LNCaP clone FGC (cell line): Measurements from ENCODE around the gene C1orf226.

Source experiments
- DNase-seq: peaks from one replicate; pipeline ENCODE4 v3.0.0-alpha.2; 2011; ENCODE audit warnings: low read depth
- H3K4me3 ChIP-seq: 2 replicates; pipeline ENCODE4 v1.5.1; 2011; ENCODE audit warnings: mild to moderate bottlenecking, low read depth, low read length, control low read depth
- CTCF ChIP-seq: IDR thresholded peaks from 2 replicates; pipeline ENCODE4 v1.5.1; 2012; ENCODE audit warnings: mild to moderate bottlenecking; ENCODE audit not compliant: control insufficient read depth, insufficient read depth; ENCODE audit errors: extremely low read depth

The C1orf226 gene

DNA sequence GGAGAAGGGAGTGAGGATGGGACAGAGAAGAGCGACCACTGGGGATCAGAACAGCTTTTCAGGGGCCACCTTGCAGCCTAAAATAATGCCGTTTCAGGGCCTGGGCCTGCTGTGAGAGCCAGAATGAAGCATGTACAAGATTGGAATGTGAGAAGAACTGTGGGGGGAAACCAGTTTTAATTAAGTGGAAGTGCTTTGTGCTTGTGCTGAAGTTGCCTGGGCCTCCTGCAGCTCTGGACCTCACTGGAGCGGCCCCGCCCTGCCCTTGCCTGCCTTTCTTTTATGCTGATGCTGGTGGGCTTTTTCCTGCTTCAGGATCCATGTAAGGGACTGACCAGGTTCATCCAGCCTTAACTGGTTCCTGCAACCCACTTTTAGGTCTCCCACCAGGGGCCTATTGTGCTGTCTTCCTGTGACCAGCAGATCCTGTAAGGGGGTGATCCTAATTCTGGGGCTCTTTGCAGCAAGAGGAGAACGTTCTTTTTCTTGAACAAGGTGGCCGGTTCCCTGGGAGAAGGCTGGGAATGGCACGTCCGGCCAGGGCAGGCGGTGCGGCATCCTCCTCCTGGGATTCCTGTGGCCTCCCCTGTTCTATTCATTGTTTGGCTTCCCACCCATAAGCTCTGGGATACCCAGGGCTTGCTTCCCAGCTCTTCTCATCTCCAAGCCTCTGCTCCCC lies 3.2 kb downstream of the C1orf226 start:
- no peak for TF ChIP-seq CTCF
- H3K4me3 ChIP-seq: no peak overlapping the region
- no peak for DNase-seq

DNA sequence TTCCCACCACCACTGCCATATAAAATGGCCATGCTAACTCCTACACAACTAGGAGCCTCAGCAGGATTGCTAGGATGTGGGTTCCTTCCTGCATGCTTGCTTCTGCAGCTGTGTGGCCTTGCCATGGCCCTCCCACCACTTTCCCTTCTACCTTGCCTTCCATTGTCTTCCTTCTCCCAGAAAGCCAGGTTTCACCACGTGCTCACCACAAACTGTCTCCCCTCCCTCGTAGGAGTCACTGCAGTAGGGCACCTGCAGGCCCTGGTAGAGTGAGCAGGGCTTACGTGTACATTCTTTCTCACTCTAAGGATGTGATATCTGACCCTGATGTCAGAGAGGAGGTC lies 3.7 kb downstream of the C1orf226 start:
- DNase-seq: no peak
- no peak overlapping the region for H3K4me3 ChIP-seq
- no peak for TF ChIP-seq CTCF

- DNase-seq: no peak
- no peak for TF ChIP-seq CTCF
- no peak overlapping the region for H3K4me3 ChIP-seq
Observed at GRCh38 chr1:162385702-162386101, 4.2 kb downstream of the C1orf226 start.

DNA sequence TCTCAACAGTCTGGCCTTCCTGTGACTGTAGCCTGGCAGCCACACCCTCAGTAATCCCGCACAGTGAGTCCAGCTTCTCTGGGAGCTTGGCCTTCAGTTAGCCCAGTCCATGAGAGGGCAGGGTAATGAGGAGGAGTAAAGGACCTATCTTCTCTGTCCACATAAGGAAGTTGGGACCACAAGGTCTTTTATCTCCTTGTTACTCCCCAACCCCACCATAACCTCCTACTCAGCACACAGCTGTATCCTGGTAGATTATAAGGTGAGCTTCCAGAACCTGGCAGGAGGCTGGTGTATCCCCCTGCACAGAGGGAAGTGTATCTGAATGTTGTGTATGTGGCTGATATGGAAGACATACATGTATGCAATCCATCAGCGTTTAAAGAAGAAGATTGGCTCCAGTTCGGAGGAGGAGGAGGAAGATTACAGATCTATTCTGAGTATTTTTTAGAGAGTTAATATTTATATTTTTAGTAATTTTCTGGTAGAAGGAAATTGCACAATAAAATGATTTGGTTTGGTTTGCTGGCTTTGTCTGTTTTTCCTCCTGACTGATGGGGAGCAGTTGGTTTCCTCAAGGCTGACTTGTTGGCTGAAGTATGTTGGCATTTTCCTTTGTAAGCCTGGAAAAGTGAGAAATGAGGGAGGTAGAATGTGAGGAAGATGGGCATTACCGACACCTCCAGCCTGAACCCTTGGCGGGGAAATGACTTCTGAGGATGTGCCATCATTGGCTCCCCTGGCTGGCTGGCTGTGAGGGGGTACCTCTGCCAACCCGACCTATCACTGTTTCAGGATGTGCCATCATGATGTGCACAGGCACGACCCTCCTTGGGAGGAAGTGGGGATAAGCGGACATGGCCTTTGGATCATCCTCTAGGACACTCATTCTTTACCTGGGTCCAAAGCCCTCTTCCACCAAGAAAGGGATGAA lies 5.0 kb downstream of the C1orf226 start:
- no peak overlapping the region for H3K4me3 ChIP-seq
- TF ChIP-seq CTCF: no peak
- DNase-seq: no peak

GRCh38 chr1:162387226-162388082 lies 5.9 kb downstream of the C1orf226 start:
- no peak for DNase-seq
- no peak for TF ChIP-seq CTCF
- no peak overlapping the region for H3K4me3 ChIP-seq

GRCh38 chr1:162388083-162388594 lies 6.6 kb downstream of the C1orf226 start:
- H3K4me3 ChIP-seq: no peak overlapping the region
- no peak for TF ChIP-seq CTCF
- DNase-seq: no peak
